Karpas-422 (cell line): ENCODE data around the gene CYP3A7. TPM values are rescaled to one million over a fixed set of nuclear protein-coding genes. Genes with fewer than 3 reads are reported as not detected.
"Not testable (repeated sequence)": the region's sequence is repeated elsewhere in the genome, so short reads cannot be mapped to it uniquely, and the experiment has no call there.

Experiments used
- DNase-seq: peaks from one replicate; pipeline ENCODE4 v3.0.0-alpha.2; 2015
- H2AFZ ChIP-seq: fragments of 200-600 bp; sonication (generic); 2 replicates; pipeline ENCODE4 v1.6.1; 2014; ENCODE audit warnings: antibody characterized with exemption, low read length, mixed read lengths
- H3K27ac ChIP-seq: fragments of 200-600 bp; sonication (generic); 2 replicates; pipeline ENCODE4 v1.5.1; 2014; ENCODE audit warnings: mild to moderate bottlenecking, low read length, moderate library complexity
- H3K27me3 ChIP-seq: fragments of 200-600 bp; sonication (generic); 2 replicates; pipeline ENCODE4 v1.6.1; 2014; ENCODE audit warnings: low read length, mixed read lengths
- H3K36me3 ChIP-seq: fragments of 200-600 bp; sonication (generic); 2 replicates; pipeline ENCODE4 v1.6.1; 2014; ENCODE audit warnings: low read length, mixed read lengths; ENCODE audit not compliant: insufficient read depth
- H3K4me1 ChIP-seq: fragments of 200-600 bp; sonication (generic); 2 replicates; pipeline ENCODE4 v1.6.1; 2014; ENCODE audit warnings: mild to moderate bottlenecking, low read length, mixed read lengths
- H3K4me2 ChIP-seq: fragments of 200-600 bp; sonication (generic); 2 replicates; pipeline ENCODE4 v1.6.1; 2014; ENCODE audit warnings: low read length, low read depth, mild to moderate bottlenecking; ENCODE audit not compliant: poor library complexity, severe bottlenecking
- H3K4me3 ChIP-seq: fragments of 200-600 bp; sonication (generic); 2 replicates; pipeline ENCODE4 v1.5.1; 2014; ENCODE audit warnings: mild to moderate bottlenecking, antibody characterized with exemption, low read length, mixed read lengths
- H3K79me2 ChIP-seq: fragments of 200-600 bp; sonication (generic); 2 replicates; pipeline ENCODE4 v1.6.1; 2014; ENCODE audit warnings: mild to moderate bottlenecking, low read length, mixed read lengths
- H3K9ac ChIP-seq: fragments of 200-600 bp; sonication (generic); 2 replicates; pipeline ENCODE4 v1.6.0; 2014; ENCODE audit warnings: low read length
- H3K9me2 ChIP-seq: fragments of 200-600 bp; sonication (generic), shearing (Covaris generic); replicated peaks from 2 replicates; pipeline ENCODE4 v1.6.0; 2014; ENCODE audit warnings: mild to moderate bottlenecking, low read length, moderate library complexity; ENCODE audit not compliant: insufficient read depth
- H3K9me3 ChIP-seq: fragments of 300-700, 200-600 bp; sonication (generic); 2 replicates; pipeline ENCODE4 v1.6.1; 2014; ENCODE audit warnings: low read length, mixed read lengths
- H4K20me1 ChIP-seq: fragments of 200-600 bp; sonication (generic); 2 replicates; pipeline ENCODE4 v1.6.1; 2014; ENCODE audit warnings: mild to moderate bottlenecking, antibody characterized with exemption, low read length, low read depth; ENCODE audit not compliant: insufficient read depth
- total RNA-seq: library from RNA; depleted of rRNA; stranded (reverse); fragments of >200 nt; shearing (Covaris generic); gene quantifications from 2 replicates; pipeline ENCODE4 v1.2.3, GENCODE V29; 2014; ENCODE audit warnings: low replicate concordance

Gene CYP3A7
- total RNA-seq, 1 experiment from 2014 or later = not detected

DNA sequence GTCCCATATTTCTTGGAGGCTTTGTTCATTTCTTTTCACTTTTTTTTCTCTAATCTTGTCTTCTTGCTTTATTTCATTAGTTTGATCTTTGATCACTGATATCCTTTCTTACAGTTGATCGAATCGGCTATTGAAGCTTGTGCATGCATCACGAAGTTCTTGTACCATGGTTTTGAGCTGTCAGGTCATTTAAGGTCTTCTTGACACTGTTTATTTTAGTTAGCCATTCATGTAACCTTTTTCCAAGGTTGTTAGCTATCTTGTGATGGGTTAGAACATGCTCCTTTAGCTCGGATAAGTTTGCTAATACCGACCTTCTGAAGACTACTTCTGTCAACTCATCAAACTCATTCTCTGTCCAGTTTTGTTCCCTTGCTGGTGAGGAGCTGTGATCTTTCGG, 42.4 kb downstream of the CYP3A7 start:
- not testable (repeated sequence) for H3K27me3 ChIP-seq, H3K36me3 ChIP-seq, DNase-seq, H3K4me2 ChIP-seq, H3K79me2 ChIP-seq, H3K9me3 ChIP-seq, H3K4me3 ChIP-seq, H3K4me1 ChIP-seq, H3K9ac ChIP-seq, H2AFZ ChIP-seq, H4K20me1 ChIP-seq, H3K27ac ChIP-seq, H3K9me2 ChIP-seq

DNA sequence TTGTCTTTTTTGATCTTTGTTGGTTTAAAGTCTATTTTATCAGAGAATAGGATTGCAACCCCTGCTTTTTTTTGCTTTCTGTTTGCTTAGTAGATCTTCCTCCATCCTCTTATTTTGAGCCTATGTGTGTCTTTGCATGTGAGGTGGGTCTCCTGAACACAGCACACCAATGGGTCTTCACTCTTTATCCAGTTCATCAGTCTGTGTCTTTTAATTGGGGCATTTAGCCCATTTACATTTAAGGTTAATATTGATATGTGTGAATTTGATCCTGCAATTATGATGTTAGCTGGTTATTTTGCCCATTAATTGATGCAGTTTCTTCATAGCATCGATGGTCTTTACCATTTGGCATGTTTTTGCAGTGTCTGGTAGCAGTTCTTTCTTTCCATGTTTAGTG, 43.3 kb downstream of the CYP3A7 start:
- H3K4me1 ChIP-seq, H3K4me3 ChIP-seq, H3K27ac ChIP-seq, H4K20me1 ChIP-seq, H3K9me3 ChIP-seq, H3K79me2 ChIP-seq, H3K9me2 ChIP-seq, H3K9ac ChIP-seq, H3K4me2 ChIP-seq, H2AFZ ChIP-seq, H3K27me3 ChIP-seq, DNase-seq, H3K36me3 ChIP-seq: not testable (repeated sequence)

DNA sequence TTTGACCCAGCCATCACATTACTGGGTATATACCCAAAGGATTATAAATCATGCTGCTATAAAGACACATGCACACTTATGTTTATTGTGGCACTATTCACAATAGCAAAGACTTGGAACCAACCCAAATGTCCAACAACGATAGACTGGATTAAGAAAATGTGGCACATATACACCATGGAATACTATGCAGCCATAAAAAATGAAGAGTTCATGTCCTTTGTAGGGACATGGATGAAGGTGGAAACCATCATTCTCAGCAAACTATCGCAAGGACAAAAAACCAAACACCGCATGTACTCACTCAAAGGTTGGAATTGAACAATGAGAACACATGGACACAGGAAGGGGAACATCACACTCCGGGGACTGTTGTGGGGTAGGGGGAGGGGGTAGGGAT, 44.1 kb downstream of the CYP3A7 start:
- not testable (repeated sequence) for DNase-seq, H3K9me2 ChIP-seq, H3K4me2 ChIP-seq

DNA sequence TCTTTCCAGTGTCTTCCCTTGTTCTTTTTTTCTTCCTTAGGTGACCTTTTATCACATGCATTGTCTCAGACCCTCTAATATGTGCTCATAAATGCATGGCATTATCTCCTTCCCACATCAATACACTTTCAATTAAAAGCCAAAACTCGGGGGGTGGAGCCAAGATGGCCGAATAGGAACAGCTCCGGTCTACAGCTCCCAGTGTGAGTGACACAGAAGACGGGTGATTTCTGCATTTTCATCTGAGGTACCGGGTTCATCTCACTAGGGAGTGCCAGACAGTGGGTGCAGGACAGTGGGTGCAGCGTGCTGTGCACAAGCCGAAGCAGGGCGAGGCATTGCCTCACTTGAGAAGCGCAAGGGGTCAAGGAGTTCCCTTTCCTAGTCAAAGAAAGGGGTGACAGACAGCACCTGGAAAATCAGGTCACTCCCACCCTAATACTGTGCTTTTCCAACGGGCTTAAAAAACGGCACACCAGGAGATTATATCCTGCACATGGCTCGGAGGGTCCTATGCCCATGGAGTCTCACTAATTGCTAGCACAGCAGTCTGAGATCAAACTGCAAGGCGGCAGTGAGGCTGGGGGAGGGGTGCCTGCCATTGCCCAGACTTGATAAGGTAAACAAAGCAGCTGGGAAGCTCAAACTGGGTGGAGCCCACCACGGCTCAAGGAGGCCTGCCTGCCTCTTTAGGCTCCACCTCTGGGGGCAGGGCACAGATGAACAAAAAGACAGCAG, 49.0 kb downstream of the CYP3A7 start:
- H3K4me2 ChIP-seq, H3K9me2 ChIP-seq, H3K9me3 ChIP-seq, H3K4me1 ChIP-seq, DNase-seq, H3K79me2 ChIP-seq, H3K27me3 ChIP-seq, H3K36me3 ChIP-seq, H2AFZ ChIP-seq, H3K4me3 ChIP-seq, H3K9ac ChIP-seq, H3K27ac ChIP-seq, H4K20me1 ChIP-seq: not testable (repeated sequence)

More for the DNA sequence above, 44.1 kb downstream of the CYP3A7 start:
- H4K20me1 ChIP-seq, H3K27me3 ChIP-seq, H3K9ac ChIP-seq, H2AFZ ChIP-seq, H3K27ac ChIP-seq, H3K79me2 ChIP-seq, H3K36me3 ChIP-seq, H3K4me1 ChIP-seq, H3K4me3 ChIP-seq, H3K9me3 ChIP-seq: not testable (repeated sequence)

DNA sequence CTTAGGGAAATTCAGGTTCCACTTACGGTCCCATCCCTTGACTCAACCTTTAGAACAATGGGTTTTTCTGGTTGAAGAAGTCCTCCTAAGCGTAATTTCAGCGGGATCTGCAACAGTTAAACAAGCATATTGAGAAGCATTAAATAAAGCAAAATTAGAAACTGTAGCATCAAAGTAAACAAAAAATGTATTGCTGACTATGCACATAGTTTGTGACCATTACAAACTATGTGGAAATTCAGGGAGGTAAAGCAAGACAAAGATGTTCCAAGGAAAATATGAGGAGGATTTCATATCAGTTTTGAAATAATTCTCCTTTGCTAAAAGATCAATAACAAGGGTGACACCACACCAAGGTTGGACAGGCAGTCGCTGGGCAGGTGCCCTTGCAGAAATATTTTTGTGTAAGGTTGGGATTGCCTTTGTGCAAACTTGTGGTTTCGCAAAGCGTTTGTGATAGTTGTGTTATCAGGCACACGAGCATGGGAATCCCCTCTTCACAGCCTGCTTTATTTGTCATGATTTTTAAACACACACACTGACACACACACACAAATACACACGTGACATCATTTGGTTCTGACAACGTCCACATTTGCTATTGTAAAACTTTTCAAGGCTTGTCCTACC, 49.8 kb downstream of the CYP3A7 start:
- Histone ChIP-seq H3K79me2 (no peaks in the 10 kb centered on the region), H3K9me3 (no peaks in the 10 kb centered on the region), H3K27me3 (no peaks in the 10 kb centered on the region), H3K36me3 (no peaks in the 10 kb centered on the region), H4K20me1 (no peaks in the 10 kb centered on the region), H3K4me2 (no peak overlapping the region), H3K4me1 (no peaks in the 10 kb centered on the region), H3K27ac (no peak overlapping the region), H3K9ac (no peak overlapping the region), H2AFZ (no peak overlapping the region), H3K9me2 (no peaks in the 10 kb centered on the region), H3K4me3 (no peak overlapping the region)
- DNase-seq = no peak

DNA sequence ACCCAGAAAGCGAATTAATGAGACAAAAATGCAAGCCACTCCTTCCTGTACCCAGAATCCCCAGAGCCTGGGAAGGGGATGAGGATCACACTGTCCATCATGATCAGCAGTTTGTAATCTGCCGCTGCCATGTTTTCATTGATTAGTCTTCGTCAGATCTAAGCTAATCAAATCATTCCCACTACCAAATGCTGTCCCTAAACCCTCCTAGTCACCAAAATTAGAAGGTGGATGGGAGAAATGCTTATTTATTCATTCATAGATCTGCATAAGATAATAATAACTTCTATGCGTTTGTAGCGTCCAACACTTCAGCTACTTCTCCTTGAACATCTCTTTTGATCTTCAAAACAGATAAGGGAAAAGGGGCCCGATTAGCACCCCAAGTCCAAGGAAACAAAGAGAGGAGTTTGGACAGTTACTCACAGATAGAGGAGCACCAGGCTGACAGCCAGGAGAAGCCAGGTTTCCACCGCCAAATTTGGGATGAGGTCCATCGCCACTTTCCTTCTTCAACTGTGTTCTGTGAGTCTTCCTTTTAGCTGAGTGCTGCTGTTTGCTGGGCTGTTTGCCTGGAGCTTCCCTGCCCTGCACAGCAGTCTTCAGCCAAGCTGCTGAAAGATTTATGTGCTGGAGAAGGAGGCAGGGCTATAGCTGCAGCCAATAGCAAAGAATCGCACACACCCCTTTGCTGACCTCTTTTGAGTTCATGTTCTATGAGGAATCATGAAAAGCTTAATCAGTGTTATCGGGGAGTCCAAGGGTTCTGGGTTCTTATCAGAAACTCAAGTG, 55.4 kb downstream of the CYP3A7 start, which contains the start of gene CYP3A5:
TSS of gene CYP3A5 (minus strand) at position 597 of the 792 bp plus-strand sequence. CDS start at position 497, 100 bp downstream.
- Histone ChIP-seq H3K4me3 (no peak within 1 kb of the TSS), H3K9ac (no peak within 1 kb of the TSS), H3K9me2 (no peaks in the 10 kb centered on the region), H3K36me3 (no peaks in the 10 kb centered on the region), H2AFZ (no peak within 1 kb of the TSS), H3K4me2 (no peak within 1 kb of the TSS), H4K20me1 (no peaks in the 10 kb centered on the region), H3K27me3 (no peaks in the 10 kb centered on the region), H3K9me3 (no peaks in the 10 kb centered on the region), H3K4me1 (no peaks in the 10 kb centered on the region), H3K79me2 (no peaks in the 10 kb centered on the region), H3K27ac (no peak within 1 kb of the TSS)
- no peak for DNase-seq

DNA sequence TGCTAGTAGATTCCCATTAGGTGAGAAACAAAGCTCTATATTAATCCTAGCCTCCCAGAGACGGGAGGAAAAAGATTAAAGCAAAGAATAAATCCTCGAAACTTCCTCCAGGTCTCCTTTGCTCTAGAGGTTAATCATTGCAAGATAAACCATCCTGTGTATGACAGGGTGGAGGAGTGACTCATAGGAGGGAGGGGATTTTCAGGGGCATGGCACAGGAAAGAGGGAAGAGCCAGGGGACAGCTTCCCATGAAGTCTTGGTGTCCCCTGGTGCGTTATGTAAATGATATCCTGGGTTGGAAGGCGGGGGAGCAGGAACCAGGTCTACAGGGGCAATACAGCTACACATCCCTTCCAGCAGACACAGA, 56.0 kb downstream of the CYP3A7 start:
- H3K27ac ChIP-seq = no peak overlapping the region
- no peaks in the 10 kb centered on the region for H3K79me2 ChIP-seq
- H3K4me3 ChIP-seq = no peak overlapping the region
- H3K9me3 ChIP-seq = no peaks in the 10 kb centered on the region
- DNase-seq = no peak
- no peaks in the 10 kb centered on the region for H4K20me1 ChIP-seq
- H3K27me3 ChIP-seq = no peaks in the 10 kb centered on the region
- H3K4me2 ChIP-seq = no peak overlapping the region
- no peaks in the 10 kb centered on the region for H3K36me3 ChIP-seq
- no peaks in the 10 kb centered on the region for H3K4me1 ChIP-seq
- no peak overlapping the region for H3K9ac ChIP-seq
- no peaks in the 10 kb centered on the region for H3K9me2 ChIP-seq
- no peak overlapping the region for H2AFZ ChIP-seq

DNA sequence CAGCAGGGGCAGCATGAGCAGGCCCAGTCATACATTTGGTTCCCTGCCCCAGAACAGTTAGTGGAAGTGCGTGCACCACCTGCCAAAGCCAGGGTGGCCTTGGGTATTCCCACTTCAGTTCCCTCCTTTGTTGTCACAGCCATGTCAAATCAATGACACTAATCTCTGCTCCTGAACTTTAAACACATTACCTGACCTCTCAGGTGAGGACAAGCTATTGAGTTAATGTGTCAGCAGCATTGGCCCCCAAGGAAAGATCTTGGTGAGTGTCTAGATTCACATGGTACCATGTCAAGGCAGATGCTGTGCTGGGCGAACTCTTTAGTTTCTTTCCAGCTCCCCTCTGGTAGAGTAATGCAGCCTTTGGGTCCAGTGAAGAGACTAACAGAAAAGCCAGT, 57.3 kb downstream of the CYP3A7 start:
- H3K27me3 ChIP-seq = no peaks in the 10 kb centered on the region
- no peaks in the 10 kb centered on the region for H3K4me1 ChIP-seq
- H2AFZ ChIP-seq = no peak overlapping the region
- H3K4me2 ChIP-seq = no peak overlapping the region
- H3K9me3 ChIP-seq = no peaks in the 10 kb centered on the region
- no peaks in the 10 kb centered on the region for H4K20me1 ChIP-seq
- no peak for DNase-seq
- H3K9ac ChIP-seq = no peak overlapping the region
- H3K4me3 ChIP-seq = no peak overlapping the region
- H3K27ac ChIP-seq = no peak overlapping the region
- no peaks in the 10 kb centered on the region for H3K79me2 ChIP-seq
- no peaks in the 10 kb centered on the region for H3K9me2 ChIP-seq
- no peaks in the 10 kb centered on the region for H3K36me3 ChIP-seq
